Mammary epithelial cell (primary cell): Measurements from ENCODE around the gene SMAD6.

Source experiments
- EZH2 ChIP-seq: IDR thresholded peaks from 2 replicates; pipeline ENCODE4 v1.6.1; 2012; ENCODE audit warnings: low read length, inconsistent platforms, borderline replicate concordance
- TF ChIP-seq, protein P1 (sequence below), 2 donors: IDR thresholded peaks in 1 of 2; conservative IDR thresholded peaks in 1 of 2; 2 replicates each; pipeline ENCODE4 v1.5.1; 2011 to 2012; ENCODE audit warnings: inconsistent platforms in 2 of 2, low read length in 2 of 2, mild to moderate bottlenecking in 2 of 2, control low read depth in 1 of 2, low read depth in 1 of 2; ENCODE audit not compliant: insufficient read depth in 1 of 2; ENCODE audit errors: extremely low read depth in 1 of 2

DNA sequence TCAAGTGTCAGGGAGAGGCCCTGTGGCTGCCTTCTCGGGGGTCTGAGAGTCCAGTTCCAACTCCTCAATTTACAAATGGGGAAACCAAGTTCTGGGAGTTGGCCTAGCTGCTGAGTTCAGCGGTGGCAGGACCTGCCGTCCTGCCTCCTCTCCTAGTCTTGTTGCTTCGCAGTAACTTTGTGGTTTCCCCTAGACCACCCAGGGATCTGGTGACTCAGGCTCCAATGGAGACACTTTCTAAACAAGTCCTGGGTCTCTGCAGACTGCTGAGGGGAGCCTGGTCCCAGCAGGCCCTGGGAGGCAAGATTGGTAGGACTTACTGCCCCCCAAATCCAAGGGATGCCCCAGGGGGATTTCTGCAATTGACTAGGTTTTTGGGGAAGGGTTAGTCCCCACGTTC is 83.6 kb downstream of the SMAD6 start:
- TF ChIP-seq, protein P1, sequence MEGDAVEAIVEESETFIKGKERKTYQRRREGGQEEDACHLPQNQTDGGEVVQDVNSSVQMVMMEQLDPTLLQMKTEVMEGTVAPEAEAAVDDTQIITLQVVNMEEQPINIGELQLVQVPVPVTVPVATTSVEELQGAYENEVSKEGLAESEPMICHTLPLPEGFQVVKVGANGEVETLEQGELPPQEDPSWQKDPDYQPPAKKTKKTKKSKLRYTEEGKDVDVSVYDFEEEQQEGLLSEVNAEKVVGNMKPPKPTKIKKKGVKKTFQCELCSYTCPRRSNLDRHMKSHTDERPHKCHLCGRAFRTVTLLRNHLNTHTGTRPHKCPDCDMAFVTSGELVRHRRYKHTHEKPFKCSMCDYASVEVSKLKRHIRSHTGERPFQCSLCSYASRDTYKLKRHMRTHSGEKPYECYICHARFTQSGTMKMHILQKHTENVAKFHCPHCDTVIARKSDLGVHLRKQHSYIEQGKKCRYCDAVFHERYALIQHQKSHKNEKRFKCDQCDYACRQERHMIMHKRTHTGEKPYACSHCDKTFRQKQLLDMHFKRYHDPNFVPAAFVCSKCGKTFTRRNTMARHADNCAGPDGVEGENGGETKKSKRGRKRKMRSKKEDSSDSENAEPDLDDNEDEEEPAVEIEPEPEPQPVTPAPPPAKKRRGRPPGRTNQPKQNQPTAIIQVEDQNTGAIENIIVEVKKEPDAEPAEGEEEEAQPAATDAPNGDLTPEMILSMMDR (conservative IDR thresholded peaks at IDR 0.05 in 1 of 2, IDR thresholded peaks at IDR 0.05 in 1 of 2; ENCODE audit: extremely low read depth in 1 of 2, insufficient read depth in 1 of 2, low read depth in 1 of 2, low read length in 2 of 2) = no peak
- no peak for TF ChIP-seq EZH2
